Calu3 (cell line): ENCODE measurements around the gene CAPN2. TPM values are rescaled to one million over a fixed set of nuclear protein-coding genes. Genes with fewer than 3 reads are reported as not detected.

Source experiments
- BruUV-seq: library from RNA; stranded (reverse); fragments of 400-500 nt; replicated peaks from 2 replicates; lab custom pipeline; 2021; lab: Mats Ljungman, UMichigan
- CTCF ChIA-PET: fragments of 300-600 bp; sonication (Branson Sonifier 250); formaldehyde crosslinking; loops from one replicate; lab custom pipeline; 2022; ENCODE audit warnings: antibody characterized with exemption; lab: Charles Lee
- DNase-seq: peaks from one replicate; pipeline ENCODE4 v3.0.0; 2022
- H3K27ac Mint-ChIP-seq: one replicate; pipeline ENCODE4 v1.8.0; 2022; ENCODE audit warnings: mixed read lengths; ENCODE audit not compliant: unreplicated experiment
- H3K27me3 Mint-ChIP-seq: one replicate; pipeline ENCODE4 v1.8.0; 2022; ENCODE audit warnings: mixed read lengths; ENCODE audit not compliant: unreplicated experiment
- H3K36me3 Mint-ChIP-seq: one replicate; pipeline ENCODE4 v1.8.0; 2022; ENCODE audit warnings: mild to moderate bottlenecking, moderate library complexity, mixed read lengths; ENCODE audit not compliant: insufficient read depth, unreplicated experiment
- H3K4me1 Mint-ChIP-seq: one replicate; pipeline ENCODE4 v1.8.0; 2022; ENCODE audit warnings: mild to moderate bottlenecking, low read depth, mixed read lengths; ENCODE audit not compliant: unreplicated experiment
- H3K4me3 Mint-ChIP-seq: one replicate; pipeline ENCODE4 v1.8.0; 2022; ENCODE audit warnings: mild to moderate bottlenecking, low read depth, moderate library complexity, mixed read lengths; ENCODE audit not compliant: unreplicated experiment
- H3K9me3 Mint-ChIP-seq: one replicate; pipeline ENCODE4 v1.8.0; 2022; ENCODE audit warnings: low read depth, mixed read lengths; ENCODE audit not compliant: unreplicated experiment
- intact Hi-C: fragments of 100-400 bp; cut with micrococcal nuclease; formaldehyde crosslinking; loops from one replicate; pipeline ENCODE4 v1.10.0; 2022; ENCODE audit not compliant: unreplicated experiment
- total RNA-seq: library from RNA; stranded (reverse); gene quantifications from 2 replicates; pipeline ENCODE4 v1.2.3, GENCODE V29; 2022
- TF ChIP-seq, protein P1 (sequence below): fragments of 200-600 bp; IDR thresholded peaks from one replicate; pipeline ENCODE4 v1.8.0; 2022; ENCODE audit warnings: antibody characterized with exemption; ENCODE audit not compliant: unreplicated experiment

Gene CAPN2
- total RNA-seq, 1 experiment from 2014 or later: 266 TPM

DNA sequence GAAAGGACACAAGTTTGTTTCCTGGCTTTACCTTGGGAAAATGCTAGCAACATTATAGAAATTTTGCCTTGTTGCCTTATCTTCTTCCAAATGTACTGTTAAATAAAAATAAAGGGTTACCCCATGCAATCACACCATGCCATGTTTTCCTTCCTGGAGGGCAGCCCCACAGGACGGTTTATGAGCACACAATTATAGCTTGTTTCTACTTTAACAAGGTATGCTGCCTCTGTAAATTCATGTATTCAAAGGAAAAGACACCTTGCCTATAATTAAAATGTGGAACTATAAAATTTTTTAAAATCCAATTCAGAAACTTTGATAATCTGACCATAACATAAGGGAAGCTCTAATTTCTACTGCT lies 63.4 kb downstream of the CAPN2 start:
- CTCF ChIA-PET: interaction anchor here (0.6 to 1.5 kb wide), 4 partner anchors 35 to 520 kb away, joined by 4 to 5 read pairs (median 4); partner anchors contain the start of gene CAPN2
- intact Hi-C loops: no loop called here
- Mint-ChIP-seq H3K4me1 (peaks cover 46% of the 10 kb centered on the region), H3K4me3 (peak overlapping the region; percentile 15), H3K9me3 (no peaks in the 10 kb centered on the region), H3K27ac (peak overlapping the region; percentile 85), H3K36me3 (peaks cover 92% of the 10 kb centered on the region), H3K27me3 (no peaks in the 10 kb centered on the region)
- no peak for DNase-seq
- TF ChIP-seq, protein P1, sequence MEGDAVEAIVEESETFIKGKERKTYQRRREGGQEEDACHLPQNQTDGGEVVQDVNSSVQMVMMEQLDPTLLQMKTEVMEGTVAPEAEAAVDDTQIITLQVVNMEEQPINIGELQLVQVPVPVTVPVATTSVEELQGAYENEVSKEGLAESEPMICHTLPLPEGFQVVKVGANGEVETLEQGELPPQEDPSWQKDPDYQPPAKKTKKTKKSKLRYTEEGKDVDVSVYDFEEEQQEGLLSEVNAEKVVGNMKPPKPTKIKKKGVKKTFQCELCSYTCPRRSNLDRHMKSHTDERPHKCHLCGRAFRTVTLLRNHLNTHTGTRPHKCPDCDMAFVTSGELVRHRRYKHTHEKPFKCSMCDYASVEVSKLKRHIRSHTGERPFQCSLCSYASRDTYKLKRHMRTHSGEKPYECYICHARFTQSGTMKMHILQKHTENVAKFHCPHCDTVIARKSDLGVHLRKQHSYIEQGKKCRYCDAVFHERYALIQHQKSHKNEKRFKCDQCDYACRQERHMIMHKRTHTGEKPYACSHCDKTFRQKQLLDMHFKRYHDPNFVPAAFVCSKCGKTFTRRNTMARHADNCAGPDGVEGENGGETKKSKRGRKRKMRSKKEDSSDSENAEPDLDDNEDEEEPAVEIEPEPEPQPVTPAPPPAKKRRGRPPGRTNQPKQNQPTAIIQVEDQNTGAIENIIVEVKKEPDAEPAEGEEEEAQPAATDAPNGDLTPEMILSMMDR: no peak
- BruUV-seq: TSS peak; percentile 25

DNA sequence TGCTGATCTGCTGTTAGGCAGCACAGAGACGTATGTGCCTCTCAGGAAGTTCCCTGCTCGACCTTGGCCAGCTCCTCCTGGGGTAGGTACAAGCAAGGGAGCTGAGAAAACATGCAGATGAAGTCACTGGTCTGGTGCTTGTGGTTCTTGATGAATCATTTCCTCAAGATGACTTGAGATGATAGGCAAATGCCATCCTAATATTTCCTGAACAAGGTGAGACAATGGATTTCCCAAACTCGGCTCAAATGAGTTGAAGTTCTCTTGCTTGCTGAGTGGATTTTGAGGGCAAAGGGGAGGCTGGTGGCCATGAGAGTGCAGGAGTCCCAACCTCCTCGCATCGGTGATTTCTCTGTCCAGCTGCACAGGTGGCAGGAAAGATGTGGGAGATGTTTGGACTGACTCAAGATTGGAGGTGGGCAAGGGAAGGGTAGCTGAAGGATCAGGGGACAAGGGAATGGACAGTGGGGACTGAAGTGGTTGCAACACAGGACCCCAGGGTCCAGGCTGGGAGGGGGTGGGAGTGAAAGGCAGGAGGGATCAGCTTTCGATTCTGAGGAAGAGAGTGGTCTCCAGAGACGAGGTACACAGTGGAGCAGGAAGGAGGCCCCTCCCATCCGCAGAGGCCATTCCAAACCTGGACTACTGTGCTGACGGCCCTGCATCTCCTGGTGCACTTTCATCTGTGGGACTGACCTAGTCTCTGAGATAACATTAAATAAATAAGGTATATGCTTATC lies 63.9 kb downstream of the CAPN2 start:
- BruUV-seq: no TSS peak
- Mint-ChIP-seq H3K27me3 (no peaks in the 10 kb centered on the region), H3K4me3 (peak overlapping the region; percentile 15), H3K36me3 (peaks cover 92% of the 10 kb centered on the region), H3K4me1 (peaks cover 40% of the 10 kb centered on the region), H3K27ac (peak overlapping the region; percentile 85), H3K9me3 (no peaks in the 10 kb centered on the region)
- TF ChIP-seq, protein P1: no peak
- intact Hi-C loops: no loop called here
- peak; percentile 67 for DNase-seq
- CTCF ChIA-PET: interaction anchor here (0.6 to 1.5 kb wide), 4 partner anchors 35 to 520 kb away, joined by 4 to 5 read pairs (median 4); partner anchors contain the start of gene CAPN2

GRCh38 chr1:223776826-223777454 lies 64.6 kb downstream of the CAPN2 start:
- Mint-ChIP-seq H3K27ac (peak overlapping the region; percentile 85), H3K9me3 (no peaks in the 10 kb centered on the region), H3K4me1 (peaks cover 33% of the 10 kb centered on the region), H3K27me3 (no peaks in the 10 kb centered on the region), H3K4me3 (peak overlapping the region; percentile 21), H3K36me3 (peaks cover 85% of the 10 kb centered on the region)
- TF ChIP-seq, protein P1: no peak
- CTCF ChIA-PET: no interaction called here
- intact Hi-C loops: no loop called here
- no TSS peak for BruUV-seq
- DNase-seq: no peak

DNA sequence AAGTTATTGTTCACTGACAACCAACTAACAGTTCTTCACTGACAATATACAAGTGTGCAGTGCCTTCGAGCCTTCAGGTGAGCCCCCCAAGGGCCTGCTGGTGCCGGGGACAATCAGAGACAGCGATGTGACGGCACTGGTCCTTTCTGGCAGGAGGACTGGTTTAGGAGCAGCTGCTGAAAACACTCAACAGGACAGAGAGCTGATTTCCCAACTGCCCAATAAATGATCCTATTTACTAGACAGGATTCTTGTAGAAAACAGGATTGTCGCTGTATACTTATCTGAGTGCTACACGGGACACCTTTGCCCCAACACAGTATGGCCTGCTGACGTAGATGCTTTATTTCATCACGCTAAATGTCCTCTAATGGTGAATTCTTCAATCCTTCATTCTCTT lies 68.0 kb downstream of the CAPN2 start:
- H3K9me3 Mint-ChIP-seq: no peaks in the 10 kb centered on the region
- no peak overlapping the region for H3K27ac Mint-ChIP-seq
- H3K27me3 Mint-ChIP-seq: no peaks in the 10 kb centered on the region
- H3K4me1 Mint-ChIP-seq: peaks cover 22% of the 10 kb centered on the region
- intact Hi-C loops: no loop called here
- no peak for DNase-seq
- H3K36me3 Mint-ChIP-seq: peaks cover 67% of the 10 kb centered on the region
- BruUV-seq: TSS peak; percentile 38
- TF ChIP-seq, protein P1: no peak
- CTCF ChIA-PET: no interaction called here
- no peak overlapping the region for H3K4me3 Mint-ChIP-seq
